ENCODE measurements around the gene CAPZB.

CAPZB gene

GRCh38 chr1:19496527-19496874 is 11.2 kb upstream of the CAPZB start:
- DNase-seq, result no peak

GRCh38 chr1:19495799-19496526 is 10.6 kb upstream of the CAPZB start:
- no peak for DNase-seq

- DNase-seq, result no peak
These were observed 9.8 kb upstream of the CAPZB start for GRCh38 chr1:19495000-19495656.

- no peak for DNase-seq
These were observed 8.2 kb upstream of the CAPZB start for GRCh38 chr1:19493547-19493946.

- no peak for DNase-seq
These were observed 4.7 kb upstream of the CAPZB start for GRCh38 chr1:19489996-19490395.

- no peak for DNase-seq
These were observed 2.8 kb upstream of the CAPZB start for GRCh38 chr1:19488136-19488535.

GRCh38 chr1:19484798-19485361 is 459 bp downstream of the CAPZB start:
- no peak for DNase-seq

GRCh38 chr1:19484338-19484797 is 971 bp downstream of the CAPZB start:
- DNase-seq, result no peak

- DNase-seq, result no peak
These were observed 1.6 kb downstream of the CAPZB start for GRCh38 chr1:19483691-19484090.

- no peak for DNase-seq
These were observed 2.1 kb downstream of the CAPZB start for GRCh38 chr1:19483261-19483660.

GRCh38 chr1:19481826-19482398 is 3.4 kb downstream of the CAPZB start:
- no peak for DNase-seq

GRCh38 chr1:19480282-19480681 is 5.1 kb downstream of the CAPZB start:
- DNase-seq, result no peak

- DNase-seq, result no peak
These were observed 5.8 kb downstream of the CAPZB start for GRCh38 chr1:19479351-19480120.

- no peak for DNase-seq
These were observed 7.0 kb downstream of the CAPZB start for GRCh38 chr1:19478322-19478721.

GRCh38 chr1:19477284-19478249 is 7.8 kb downstream of the CAPZB start:
- no peak for DNase-seq

GRCh38 chr1:19476450-19477190 is 8.7 kb downstream of the CAPZB start:
- no peak for DNase-seq

GRCh38 chr1:19475296-19475695 is 10.0 kb downstream of the CAPZB start:
- no peak for DNase-seq

- no peak for DNase-seq
These were observed 13.2 kb downstream of the CAPZB start for GRCh38 chr1:19472174-19472573.

- no peak for DNase-seq
These were observed 16.3 kb downstream of the CAPZB start for GRCh38 chr1:19469004-19469403.

GRCh38 chr1:19468397-19468956 is 16.9 kb downstream of the CAPZB start:
- no peak for DNase-seq
